MM.1S (cell line): ENCODE results near the gene HRK.

Source experiments
- EZH2 ChIP-seq: fragments of 300-600 bp; sonication (generic); optimal IDR thresholded peaks from 2 replicates; pipeline ENCODE3; 2017; ENCODE audit warnings: low read depth, mild to moderate bottlenecking, antibody characterized with exemption, low read length, mixed read lengths
- EZH2phosphoT487 ChIP-seq: fragments of 300-600 bp; sonication (generic); IDR thresholded peaks from 2 replicates; pipeline ENCODE4 v1.6.1; 2018; ENCODE audit warnings: antibody characterized with exemption, low read length
- TF ChIP-seq, protein P1 (sequence below): fragments of 300-600 bp; sonication (generic); IDR thresholded peaks from 2 replicates; pipeline ENCODE4 v1.5.1; 2016; ENCODE audit warnings: antibody characterized with exemption, low read length, mixed read lengths

GRCh38 chr12:116896411-116896924, 15.2 kb upstream of the HRK start:
- TF ChIP-seq EZH2, result no peak
- TF ChIP-seq, protein P1, sequence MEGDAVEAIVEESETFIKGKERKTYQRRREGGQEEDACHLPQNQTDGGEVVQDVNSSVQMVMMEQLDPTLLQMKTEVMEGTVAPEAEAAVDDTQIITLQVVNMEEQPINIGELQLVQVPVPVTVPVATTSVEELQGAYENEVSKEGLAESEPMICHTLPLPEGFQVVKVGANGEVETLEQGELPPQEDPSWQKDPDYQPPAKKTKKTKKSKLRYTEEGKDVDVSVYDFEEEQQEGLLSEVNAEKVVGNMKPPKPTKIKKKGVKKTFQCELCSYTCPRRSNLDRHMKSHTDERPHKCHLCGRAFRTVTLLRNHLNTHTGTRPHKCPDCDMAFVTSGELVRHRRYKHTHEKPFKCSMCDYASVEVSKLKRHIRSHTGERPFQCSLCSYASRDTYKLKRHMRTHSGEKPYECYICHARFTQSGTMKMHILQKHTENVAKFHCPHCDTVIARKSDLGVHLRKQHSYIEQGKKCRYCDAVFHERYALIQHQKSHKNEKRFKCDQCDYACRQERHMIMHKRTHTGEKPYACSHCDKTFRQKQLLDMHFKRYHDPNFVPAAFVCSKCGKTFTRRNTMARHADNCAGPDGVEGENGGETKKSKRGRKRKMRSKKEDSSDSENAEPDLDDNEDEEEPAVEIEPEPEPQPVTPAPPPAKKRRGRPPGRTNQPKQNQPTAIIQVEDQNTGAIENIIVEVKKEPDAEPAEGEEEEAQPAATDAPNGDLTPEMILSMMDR, result no peak
- no peak for TF ChIP-seq EZH2phosphoT487
